SK-N-SH (cell line): ENCODE data around the gene DOCK3.

ENCODE experiments used
- CHD2 ChIP-seq: fragments of 150-350 bp; IDR thresholded peaks from 2 replicates; pipeline ENCODE4 v1.6.1; 2018; ENCODE audit warnings: low read length; ENCODE audit not compliant: partially characterized antibody
- CTCF ChIP-seq: fragments of 200-600 bp; sonication (generic); IDR thresholded peaks from 2 replicates; pipeline ENCODE4 v1.6.1; 2017; ENCODE audit warnings: antibody characterized with exemption, mild to moderate bottlenecking, moderate library complexity
- EP300 ChIP-seq, 2 experiments: IDR thresholded peaks; 2 replicates each; pipeline versions ENCODE4 v1.4.0 to v1.6.1; 2012; ENCODE audit warnings: borderline replicate concordance in 1 of 2, low read depth in 1 of 2, low read length in 1 of 2
- JUND ChIP-seq: IDR thresholded peaks from 2 replicates; pipeline ENCODE4 v1.4.0; 2012
- PBX3 ChIP-seq: IDR thresholded peaks from 2 replicates; pipeline ENCODE4; 2012
- POLR2AphosphoS5 ChIP-seq: IDR thresholded peaks from 2 replicates; pipeline ENCODE4 v1.6.1; 2012; ENCODE audit warnings: low read depth, low read length
- RAD21 ChIP-seq: IDR thresholded peaks from 2 replicates; pipeline ENCODE4 v1.6.1; 2012; ENCODE audit warnings: mild to moderate bottlenecking, low read length
- RFX5 ChIP-seq: IDR thresholded peaks from 2 replicates; pipeline ENCODE4 v1.6.1; 2012; ENCODE audit warnings: mild to moderate bottlenecking, improper control_type of control experiment, low read length
- SIN3A ChIP-seq: IDR thresholded peaks from 2 replicates; pipeline ENCODE4 v1.6.1; 2012; ENCODE audit warnings: low read depth, mild to moderate bottlenecking, low read length, moderate library complexity, borderline replicate concordance
- TAF1 ChIP-seq: IDR thresholded peaks from 2 replicates; pipeline ENCODE4 v1.6.1; 2012; ENCODE audit warnings: low read depth, mild to moderate bottlenecking, low read length, moderate library complexity, borderline replicate concordance
- TEAD4 ChIP-seq: IDR thresholded peaks from 2 replicates; pipeline ENCODE4 v1.4.0; 2012; ENCODE audit warnings: mild to moderate bottlenecking, borderline replicate concordance; ENCODE audit not compliant: insufficient read depth
- USF1 ChIP-seq: IDR thresholded peaks from 2 replicates; pipeline ENCODE4 v1.4.0; 2012; ENCODE audit warnings: low read depth, borderline replicate concordance

GRCh38 chr3:51379746-51380455 is 705.2 kb downstream of the DOCK3 start:
- TF ChIP-seq JUND (no peak), PBX3 (no peak), CHD2 (no peak), CTCF (no peak), TAF1 (no peak), RFX5 (no peak), USF1 (no peak), POLR2AphosphoS5 (no peak), EP300 (IDR thresholded peaks at IDR 0.05; ENCODE audit: borderline replicate concordance in 1 of 2, low read depth in 1 of 2, low read length in 1 of 2) (no peak), TEAD4 (no peak), SIN3A (no peak), RAD21 (no peak)
